Body of pancreas (tissue), 4 donors: Measurements from ENCODE around the gene RUNX3.

Experiments
- POLR2A ChIP-seq, 3 donors: fragments of 450-650 bp; IDR thresholded peaks; one replicate each; pipeline ENCODE4 v1.6.1; 2016; ENCODE audit warnings: antibody characterized with exemption in 3 of 3, mild to moderate bottlenecking in 2 of 3
- TF ChIP-seq, protein P1 (sequence below), 7 experiments: fragments of 450-650 bp in 4 of 7; fragments of 200-600 bp in 3 of 7; sonication (generic) in 3 of 7; IDR thresholded peaks; one replicate each; pipeline ENCODE4 v1.5.1; 2016 to 2019; ENCODE audit warnings: antibody characterized with exemption in 7 of 7

DNA sequence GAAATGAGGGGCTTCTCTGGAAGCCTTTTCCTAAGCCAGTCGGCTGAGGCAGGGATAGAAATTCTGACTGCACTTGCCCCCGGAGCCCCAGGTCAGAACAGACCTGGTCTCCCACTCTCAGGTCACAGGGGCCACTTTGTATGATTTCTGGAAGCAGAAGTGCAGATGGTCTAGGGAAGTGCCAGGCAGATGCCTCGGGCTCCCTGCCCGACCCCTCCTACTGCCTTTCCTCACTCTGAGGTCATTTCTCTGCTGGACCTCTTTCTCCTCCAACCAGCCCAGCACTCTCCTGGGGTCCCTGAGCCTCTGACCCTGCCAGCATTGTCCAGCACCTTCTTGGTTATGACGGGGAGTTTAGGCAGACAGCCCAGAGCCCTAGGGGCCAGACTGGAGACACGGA lies 8.7 kb downstream of the RUNX3 start:
- TF ChIP-seq, protein P1, sequence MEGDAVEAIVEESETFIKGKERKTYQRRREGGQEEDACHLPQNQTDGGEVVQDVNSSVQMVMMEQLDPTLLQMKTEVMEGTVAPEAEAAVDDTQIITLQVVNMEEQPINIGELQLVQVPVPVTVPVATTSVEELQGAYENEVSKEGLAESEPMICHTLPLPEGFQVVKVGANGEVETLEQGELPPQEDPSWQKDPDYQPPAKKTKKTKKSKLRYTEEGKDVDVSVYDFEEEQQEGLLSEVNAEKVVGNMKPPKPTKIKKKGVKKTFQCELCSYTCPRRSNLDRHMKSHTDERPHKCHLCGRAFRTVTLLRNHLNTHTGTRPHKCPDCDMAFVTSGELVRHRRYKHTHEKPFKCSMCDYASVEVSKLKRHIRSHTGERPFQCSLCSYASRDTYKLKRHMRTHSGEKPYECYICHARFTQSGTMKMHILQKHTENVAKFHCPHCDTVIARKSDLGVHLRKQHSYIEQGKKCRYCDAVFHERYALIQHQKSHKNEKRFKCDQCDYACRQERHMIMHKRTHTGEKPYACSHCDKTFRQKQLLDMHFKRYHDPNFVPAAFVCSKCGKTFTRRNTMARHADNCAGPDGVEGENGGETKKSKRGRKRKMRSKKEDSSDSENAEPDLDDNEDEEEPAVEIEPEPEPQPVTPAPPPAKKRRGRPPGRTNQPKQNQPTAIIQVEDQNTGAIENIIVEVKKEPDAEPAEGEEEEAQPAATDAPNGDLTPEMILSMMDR (IDR thresholded peaks at IDR 0.05), result no peak
- no peak for TF ChIP-seq POLR2A (IDR thresholded peaks at IDR 0.05)
